Activated naive CD4-positive, alpha-beta T cell treated with Interleukin-2 at 50 U/mL for 16 hours (primary cell): ENCODE measurements around the gene KRTAP20-1.

Experiments used
- DNase-seq: peaks from one replicate; pipeline ENCODE4 v3.0.0-alpha.2; 2020

Gene KRTAP20-1, protein sequence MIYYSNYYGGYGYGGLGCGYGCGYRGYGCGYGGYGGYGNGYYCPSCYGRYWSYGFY

DNA sequence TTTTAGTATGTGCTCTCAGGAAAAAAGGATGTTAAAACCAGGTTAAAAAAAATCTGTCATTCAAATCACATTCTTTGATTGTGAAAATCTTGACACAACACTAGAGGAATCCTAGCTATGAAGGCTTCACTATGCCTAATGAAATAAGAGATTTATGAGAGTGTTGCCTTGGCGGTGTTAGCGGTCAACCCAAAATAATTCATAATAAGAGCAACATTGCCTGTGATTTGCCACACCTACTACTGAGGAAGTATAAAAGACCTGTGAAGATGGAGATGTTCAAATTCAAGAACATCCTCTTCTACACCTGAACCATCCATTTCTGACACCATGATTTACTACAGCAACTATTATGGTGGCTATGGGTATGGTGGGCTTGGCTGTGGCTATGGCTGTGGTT lies at the start of gene KRTAP20-1:
KRTAP20-1 (plus strand) TSS at position 301 of the 400 bp plus-strand sequence; CDS start at position 331, 30 bp downstream.
- DNase-seq, result no peak

DNA sequence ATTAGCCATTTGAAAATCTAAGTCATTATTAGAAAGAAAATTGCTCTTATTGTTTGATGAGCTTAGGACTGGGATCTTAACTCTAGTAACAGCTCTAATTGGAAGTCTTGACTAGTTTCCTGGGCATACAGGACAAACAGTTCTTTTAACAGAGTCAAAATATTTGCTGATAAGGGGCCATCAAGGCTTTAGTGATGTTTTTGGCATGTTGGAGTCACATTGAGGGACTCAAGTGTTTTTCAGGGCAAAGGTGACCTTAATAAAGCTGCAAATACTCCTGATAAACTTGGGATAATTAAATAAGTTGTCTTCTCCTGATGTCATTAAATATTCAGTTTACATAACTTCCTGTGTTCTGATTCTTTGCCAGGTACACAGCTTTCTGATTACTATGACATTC lies 48.6 kb upstream of the KRTAP20-1 start:
- no peak for DNase-seq

DNA sequence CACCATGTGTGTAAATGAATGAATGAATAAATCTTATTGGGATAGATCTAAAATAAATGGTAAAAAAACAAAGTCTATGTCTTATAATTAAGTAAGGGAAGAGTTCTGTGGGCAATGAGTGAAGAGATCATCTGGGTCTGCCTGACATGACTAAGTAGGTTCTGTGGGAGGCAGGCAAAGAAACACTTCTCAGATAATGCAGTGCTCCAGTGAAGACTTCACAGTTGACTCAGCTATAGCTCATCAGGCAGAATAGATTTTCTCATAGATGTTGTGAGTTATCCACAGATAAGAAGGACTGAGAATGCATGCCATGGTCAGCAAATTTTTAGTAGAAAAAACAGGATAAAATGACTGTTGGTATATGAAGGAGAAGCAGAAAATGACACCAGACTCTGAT lies 38.5 kb upstream of the KRTAP20-1 start:
- DNase-seq, result no peak

DNA sequence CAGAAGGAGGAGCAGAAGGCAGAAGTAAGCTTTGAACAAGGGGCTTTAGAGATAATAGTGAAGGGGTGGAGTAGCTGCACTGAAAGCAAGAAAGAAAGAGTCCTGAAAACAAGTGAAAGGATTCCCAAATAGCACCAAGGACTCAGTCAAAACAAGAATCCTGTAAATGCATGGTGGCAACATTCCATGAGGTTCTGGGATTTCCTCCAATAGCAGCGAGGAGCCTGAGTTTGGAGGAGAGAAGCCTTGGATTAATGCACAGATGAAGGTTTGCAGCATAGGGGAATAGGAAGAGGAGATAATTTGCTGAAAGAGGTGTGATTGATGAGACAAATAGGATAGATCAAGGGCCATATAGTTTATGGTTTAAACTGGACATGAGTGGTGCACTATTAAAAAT lies 36.9 kb upstream of the KRTAP20-1 start:
- DNase-seq, result no peak

DNA sequence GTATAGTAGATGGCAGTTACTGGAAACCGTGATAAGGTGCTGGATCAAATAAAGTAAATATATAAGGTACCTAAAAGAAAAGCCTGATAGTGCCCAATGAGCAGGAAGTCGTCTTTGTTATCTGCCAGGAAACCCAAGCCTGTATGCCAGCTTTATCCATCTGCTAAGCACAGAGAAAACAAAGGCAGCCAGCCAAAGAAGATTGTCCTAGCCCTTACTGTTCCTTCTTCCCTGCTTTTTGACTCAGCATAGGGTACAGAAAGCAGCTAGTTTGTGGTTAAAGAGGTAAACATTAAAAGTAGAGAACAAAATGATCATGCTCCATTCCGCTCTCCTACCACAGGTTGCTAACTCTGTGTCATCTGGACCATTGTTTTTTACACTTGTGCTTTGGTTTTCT lies 36.1 kb upstream of the KRTAP20-1 start:
- no peak for DNase-seq

DNA sequence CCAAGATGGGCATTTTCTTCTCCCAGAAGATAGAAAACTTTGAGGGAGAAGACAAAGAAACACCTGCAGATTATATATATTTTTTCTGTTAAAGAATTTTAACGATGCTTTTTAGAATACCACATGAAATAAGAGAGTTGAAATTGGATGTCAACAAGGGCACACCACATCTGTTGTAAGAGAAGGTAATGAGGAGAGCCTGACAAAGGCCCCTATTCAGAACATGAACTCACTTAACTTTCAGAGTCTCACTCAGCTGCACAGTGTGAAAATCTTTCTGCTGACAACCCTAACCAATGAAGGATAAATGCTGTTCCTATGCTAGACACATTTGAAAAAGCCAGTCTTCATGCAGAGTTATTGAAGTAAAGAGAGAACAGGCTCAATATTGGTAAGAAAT lies 33.4 kb upstream of the KRTAP20-1 start:
- no peak for DNase-seq

DNA sequence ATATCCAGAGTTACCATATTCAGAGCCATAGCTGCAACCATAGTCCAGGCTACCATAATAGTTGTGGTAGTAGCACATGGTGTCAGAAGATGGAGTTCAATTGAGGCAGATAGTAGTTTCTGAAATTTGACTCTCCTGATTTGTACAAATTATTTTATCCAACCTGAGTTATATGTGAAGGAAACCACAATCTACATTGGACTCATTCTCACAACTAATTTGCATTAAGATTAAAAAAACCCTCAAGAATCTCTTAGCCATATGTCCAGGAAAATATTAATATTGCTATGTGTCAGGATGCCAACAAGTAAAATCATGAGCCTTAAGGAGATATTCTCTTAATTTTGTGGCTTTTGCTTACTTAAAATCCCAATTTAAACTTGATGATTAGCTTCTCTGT lies 25.9 kb upstream of the KRTAP20-1 start, which contains the start of gene KRTAP22-2:
KRTAP22-2 (minus strand) TSS at position 101 of the 400 bp plus-strand sequence.
- DNase-seq, result no peak

DNA sequence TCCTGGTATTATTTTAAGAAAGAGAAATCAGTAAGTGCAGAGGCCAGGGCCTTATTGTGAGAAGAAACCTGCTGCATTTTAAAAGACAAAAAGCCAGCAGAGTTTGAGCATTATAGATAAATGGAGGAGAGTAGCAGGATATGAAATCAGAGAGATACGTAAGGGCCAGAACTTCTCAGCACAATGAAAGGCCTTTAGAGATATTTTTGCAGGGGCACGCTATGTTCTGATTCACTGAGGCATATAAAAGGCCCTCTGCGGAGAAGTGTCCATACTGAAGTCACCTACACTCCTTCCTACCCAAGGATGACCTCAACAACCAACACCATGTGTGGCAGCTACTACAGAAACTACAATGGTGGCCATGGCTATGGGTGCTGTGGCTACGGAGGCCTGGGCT lies 24.1 kb upstream of the KRTAP20-1 start, which contains the start of gene KRTAP6-3:
KRTAP6-3 (plus strand) TSS at position 301 of the 400 bp plus-strand sequence; CDS start at position 307, 6 bp downstream.
- DNase-seq, result no peak

DNA sequence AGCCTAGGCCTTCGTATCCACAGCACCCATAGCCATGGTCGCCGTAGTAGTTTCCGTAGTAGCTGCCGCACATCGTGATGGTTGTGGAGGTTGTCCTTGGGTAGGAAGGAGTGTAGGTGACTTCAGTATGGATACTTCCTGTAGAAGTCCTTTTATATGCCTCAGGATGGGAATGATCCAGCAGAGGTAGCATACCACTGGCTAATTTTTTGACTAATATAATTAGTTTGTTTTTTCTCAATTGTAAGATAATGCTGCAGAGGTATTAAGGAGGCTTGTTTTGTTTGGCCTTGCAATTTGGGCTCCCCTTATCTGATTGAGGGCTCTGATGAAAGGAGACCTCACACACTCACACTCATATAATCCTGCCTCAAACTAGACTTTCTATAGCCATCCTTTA lies 17.4 kb upstream of the KRTAP20-1 start, which contains the start of gene KRTAP6-2:
KRTAP6-2 (minus strand) TSS at position 101 of the 400 bp plus-strand sequence; CDS start at position 73, 28 bp downstream.
- DNase-seq, result no peak

DNA sequence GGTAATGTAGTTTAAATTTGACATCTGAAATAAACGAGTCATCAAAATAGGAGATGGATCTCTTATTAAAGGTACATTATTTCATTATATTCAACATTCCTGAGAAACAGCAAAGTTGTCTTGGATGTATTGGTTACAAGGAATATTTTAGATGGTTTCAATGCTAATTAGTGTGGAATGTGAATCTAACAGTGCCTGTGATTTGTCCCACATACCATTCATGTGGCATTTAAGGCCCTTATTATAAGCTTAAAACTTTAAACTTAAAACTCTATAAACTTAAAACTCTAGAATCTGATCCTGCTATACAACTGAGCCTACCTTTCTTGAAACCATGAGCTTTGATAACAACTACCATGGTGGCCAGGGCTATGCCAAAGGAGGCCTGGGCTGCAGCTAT lies 15.4 kb upstream of the KRTAP20-1 start, which contains the start of gene KRTAP22-1:
KRTAP22-1 (plus strand) TSS at position 301 of the 400 bp plus-strand sequence.
- no peak for DNase-seq

DNA sequence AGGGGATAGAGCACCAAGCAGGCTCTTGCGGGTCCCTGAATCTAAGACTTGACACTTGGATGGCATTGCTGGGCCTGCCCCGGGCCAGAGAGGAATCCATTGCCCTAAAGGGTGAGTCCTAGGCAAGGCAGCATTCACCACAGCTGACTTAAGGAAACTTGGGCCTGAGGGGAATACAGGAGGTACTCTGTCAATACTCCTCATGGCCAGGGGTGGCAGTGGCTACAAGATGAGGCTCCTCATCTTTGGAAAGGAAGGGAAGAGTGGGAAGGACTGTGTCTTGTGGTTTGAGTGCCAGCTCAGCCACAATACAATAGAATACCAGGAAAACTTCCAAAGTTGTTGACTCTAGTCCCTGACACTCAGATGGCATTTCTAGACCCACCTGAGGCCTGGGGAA lies 10.3 kb upstream of the KRTAP20-1 start:
- no peak for DNase-seq

DNA sequence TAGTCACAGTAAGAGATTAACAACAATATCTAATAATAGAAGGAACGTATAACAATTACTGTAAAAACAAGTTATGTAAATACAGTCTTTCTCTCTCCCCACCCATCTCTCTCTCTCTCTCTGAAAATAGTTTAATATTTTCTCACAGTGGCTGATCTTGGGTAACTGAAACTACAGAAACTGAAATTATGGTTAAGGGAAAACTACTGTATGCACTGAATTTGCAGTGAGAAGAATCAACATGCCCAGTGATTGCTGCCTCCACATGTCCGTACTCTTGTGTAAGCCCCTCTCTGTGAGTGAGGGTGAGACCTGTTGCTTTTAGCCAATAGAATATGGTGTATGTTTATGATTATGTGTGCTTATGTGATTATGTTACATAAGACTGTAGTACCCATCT lies 4.1 kb upstream of the KRTAP20-1 start:
- DNase-seq, result no peak

DNA sequence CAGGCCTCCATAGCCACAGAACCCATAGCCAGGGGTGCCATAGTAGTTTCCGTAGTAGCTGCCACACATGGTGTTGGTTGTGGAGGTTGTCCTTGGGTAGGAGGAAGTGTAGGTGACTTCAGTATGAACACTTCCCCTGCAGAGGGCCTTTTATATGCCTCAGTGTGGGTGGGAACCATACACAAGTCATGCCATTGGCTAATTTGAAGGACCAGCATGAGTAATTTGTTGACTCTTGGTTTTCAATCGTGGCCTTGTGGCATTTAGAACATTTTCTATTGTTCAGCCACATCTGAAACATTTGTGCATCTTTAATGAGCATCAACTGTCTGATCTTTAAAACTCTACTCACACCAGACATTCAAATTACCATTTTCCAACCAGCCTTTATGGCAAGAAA lies 2.4 kb upstream of the KRTAP20-1 start, which contains the start of gene KRTAP6-1:
KRTAP6-1 (minus strand) TSS at position 95 of the 400 bp plus-strand sequence; CDS start at position 69, 26 bp downstream.
- DNase-seq, result no peak

DNA sequence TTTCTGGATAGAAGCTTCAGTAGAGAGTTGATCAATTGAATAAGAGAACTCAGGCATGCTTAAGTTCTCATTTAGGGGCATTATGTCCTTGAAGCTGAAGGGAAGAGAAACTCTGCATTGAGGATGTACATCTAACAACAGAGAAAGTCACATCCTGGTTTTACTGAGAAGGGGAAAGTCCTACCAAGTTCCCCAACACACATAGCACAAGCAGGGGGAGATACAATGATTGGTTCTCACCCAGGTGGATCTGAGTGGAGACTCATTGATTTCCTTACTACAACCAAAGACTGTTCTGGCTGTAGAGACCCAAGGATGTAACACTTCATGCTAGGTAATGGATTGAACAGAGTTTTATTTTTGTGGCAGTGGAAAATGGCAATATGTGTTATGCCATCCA lies 1.0 kb upstream of the KRTAP20-1 start:
- DNase-seq, result no peak

DNA sequence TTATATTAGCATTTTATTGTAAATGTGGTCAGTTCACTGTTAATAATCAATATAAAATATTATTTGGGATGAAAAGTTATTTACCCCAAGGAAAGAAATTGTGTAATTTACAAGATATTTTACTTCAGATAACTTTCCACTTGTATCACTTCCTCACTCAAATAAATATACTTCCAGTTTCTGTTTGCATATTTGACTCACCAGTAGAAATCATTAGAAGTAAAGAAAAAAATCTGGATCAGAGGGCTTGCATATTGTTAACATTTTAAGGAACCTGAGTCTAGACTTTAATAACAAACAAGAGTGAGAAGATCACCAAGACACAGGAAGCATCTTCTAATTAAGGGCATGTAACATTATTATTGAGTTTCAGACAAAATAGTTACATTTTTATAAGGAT lies 3.9 kb downstream of the KRTAP20-1 start:
- DNase-seq, result no peak

DNA sequence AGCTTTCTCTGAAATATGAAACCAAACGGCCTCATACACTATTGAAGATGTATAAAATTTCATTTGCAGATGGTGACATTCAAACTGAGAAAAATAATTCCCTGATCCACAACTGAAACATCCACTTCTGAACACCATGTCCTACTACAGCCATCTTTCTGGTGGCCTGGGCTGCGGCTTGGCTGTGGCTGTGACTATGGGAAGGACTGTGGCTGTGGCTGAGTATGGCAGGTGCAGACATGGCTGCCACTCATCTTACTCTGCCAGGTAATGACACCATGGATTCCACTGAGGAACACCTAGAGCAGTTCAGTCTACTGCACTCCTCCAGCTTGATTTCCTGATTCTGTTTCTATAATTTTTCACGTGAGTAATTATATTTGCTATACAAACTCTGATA lies 4.3 kb downstream of the KRTAP20-1 start, which contains the start of gene KRTAP20-4:
KRTAP20-4 (plus strand) TSS at position 106 of the 400 bp plus-strand sequence.
- DNase-seq, result no peak

DNA sequence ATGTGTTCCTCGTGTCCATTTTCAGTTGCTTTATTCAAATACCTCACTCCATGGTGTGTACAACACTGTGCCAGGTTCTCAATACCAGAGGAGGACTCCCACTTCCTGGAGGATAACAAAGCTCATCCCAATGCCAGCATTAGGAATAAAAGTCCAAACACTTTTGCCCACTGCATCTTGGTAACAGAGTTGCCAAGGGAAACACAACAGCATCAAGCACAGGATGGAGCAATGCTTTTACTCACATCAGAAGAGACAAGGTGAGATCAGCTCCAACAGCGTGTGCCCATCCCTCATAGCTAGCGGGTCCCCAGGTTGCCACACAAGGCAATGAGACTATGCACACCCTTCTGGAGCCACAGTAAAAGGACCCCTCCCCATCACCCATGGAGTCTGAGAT lies 7.1 kb downstream of the KRTAP20-1 start:
- DNase-seq, result no peak

DNA sequence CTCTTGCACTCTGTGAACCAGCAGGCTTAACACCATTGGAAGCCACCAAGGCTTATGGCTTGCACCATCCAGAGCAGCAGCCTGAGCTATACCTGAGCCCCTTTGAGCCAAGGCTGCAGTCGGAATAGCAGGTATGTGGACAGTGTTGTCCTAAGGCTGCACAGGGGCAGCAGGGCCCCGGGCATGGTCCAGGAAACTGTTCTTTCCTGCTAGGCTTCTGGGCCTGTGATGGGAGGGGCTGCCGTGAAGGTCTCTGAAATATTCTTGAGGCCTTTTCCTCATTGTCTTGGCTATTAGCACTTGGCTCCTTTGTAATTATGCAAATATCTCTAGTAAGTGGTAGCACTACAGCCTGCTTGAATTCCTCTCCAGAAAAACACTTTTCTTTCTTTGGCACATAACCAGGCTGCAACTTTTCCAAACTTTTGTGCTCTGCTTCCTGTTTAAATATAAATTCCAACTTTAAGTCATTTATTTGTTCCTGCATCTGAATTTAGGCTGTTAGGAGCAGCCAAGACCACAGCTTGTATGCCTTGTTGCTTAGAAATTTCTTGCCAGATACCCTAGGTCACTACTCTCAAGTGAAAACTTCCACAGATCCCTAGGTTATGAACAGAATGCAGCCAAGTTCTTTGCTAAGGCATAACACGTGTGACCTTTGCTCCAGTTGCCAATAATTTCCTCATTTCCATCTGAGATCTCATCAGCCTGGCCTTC lies 9.4 kb downstream of the KRTAP20-1 start:
- no peak for DNase-seq

DNA sequence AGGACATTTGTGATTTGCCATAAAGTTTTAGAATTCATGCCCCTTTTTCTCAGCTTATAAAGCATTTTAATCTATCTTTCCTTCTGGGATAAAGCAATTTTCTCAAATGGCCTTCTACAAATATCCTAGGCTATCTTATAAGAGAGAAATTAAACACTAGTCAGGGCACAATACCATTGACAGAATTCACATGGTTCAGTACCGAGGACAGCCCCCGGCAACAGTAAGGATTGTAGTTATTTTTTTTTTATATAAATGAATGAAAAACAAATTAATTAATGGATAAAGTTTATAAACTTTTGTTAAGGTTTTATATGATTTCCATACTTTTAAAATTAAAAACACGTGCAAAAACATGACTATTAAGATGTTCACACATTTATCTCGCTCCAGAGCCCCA lies 11.9 kb downstream of the KRTAP20-1 start:
- DNase-seq, result no peak

DNA sequence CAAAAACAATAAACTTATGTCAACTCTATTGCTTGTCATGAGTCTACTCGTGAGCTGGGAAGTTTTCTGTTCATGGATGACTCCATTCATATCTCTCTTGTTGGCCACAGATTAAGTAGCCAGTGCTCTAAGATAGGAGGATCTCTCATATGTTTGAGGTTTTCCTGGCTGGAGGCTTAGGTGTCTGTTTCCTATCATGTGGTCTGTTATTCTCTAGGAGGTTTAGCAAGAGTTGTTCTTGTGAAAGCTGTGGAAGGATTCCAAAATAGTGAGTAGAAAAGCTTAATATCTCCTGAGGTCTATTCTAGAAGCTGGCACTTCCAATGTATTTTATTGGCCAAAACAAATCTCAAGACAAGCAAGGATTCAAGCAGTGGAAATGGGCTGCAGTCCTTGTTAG lies 13.0 kb downstream of the KRTAP20-1 start:
- DNase-seq, result no peak

DNA sequence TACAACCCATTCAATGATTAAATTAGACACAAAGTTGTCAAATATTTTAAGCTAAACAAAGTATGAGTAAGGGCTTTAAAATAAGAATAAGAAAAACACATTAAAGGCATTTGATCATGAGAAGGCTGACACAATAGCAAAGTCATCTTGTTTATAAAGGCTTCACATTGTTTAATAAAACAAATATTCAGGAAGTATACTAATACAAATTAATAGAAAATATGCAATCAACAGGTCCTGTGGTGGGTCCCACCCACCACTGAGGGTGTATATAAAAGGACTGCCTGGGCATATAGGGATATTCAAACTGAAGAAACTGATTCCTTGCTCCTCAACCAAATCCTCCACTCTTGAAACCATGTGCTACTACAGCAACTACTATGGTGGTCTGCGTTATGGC lies 18.7 kb downstream of the KRTAP20-1 start, which contains the start of gene KRTAP20-2:
KRTAP20-2 (plus strand) TSS at position 301 of the 400 bp plus-strand sequence; CDS start at position 359, 58 bp downstream.
- DNase-seq, result no peak

DNA sequence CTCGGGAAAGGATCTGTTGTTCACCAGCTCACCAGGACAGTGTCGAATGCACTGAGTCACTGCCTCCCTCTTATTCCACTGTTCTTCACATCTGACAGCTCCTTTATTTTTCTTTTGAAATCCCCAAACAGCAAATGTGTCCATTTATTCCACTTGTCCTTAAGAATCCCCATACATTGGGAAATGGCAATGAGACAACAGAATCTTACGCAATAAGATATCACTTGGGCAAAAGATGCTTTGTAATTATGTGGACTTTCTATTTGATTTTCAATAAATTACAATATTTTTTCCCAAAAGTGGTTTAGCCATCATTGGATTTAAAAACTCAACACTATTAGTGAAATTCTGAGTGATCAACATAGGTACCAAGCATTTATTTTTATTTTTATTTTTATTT lies 22.5 kb downstream of the KRTAP20-1 start:
- DNase-seq, result no peak

DNA sequence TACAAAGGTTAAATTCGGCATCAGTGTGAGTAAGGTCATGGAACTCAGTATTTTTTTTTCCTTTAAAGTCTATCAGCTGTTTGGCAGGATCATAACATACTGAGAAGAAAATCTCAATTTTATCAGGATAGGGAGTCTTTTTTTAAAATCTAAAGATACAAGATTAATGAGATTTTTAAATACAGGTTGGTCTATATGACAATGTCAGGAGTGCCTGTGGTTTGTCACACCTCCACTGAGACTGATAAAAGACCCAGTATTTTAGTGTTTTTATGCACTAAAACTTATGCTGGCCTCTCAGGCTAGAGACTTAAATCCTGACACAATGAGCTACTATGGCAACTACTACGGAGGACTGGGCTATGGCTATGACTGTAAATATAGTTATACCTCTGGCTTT lies 26.3 kb downstream of the KRTAP20-1 start, which contains the start of gene KRTAP20-3:
KRTAP20-3 (plus strand) TSS at position 301 of the 400 bp plus-strand sequence.
- DNase-seq, result no peak

DNA sequence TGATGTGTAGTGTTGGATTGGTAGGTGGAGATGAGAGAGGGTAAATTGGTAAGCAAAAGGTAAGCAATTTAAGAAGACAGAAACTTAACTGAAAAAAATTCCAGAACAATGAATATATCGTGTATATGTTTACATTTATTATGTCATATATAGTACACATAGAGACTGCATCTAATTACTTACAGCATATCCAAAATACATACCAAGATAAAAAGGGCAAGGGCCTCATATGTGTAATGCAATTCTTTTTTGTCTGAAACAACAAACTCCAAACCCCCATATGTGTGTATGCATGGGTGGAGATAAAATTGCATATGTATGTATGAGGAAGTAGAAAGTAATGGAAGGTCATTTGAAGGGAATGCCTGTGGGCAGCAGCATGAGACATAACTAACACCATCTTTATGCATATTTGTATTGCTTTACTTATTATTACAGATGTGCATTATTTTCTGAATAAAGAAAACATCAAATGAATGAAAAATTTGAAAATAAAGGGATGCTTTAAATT lies 30.7 kb downstream of the KRTAP20-1 start:
- no peak for DNase-seq
